ENCODE results near the gene ST8SIA4.

The ST8SIA4 gene

DNA sequence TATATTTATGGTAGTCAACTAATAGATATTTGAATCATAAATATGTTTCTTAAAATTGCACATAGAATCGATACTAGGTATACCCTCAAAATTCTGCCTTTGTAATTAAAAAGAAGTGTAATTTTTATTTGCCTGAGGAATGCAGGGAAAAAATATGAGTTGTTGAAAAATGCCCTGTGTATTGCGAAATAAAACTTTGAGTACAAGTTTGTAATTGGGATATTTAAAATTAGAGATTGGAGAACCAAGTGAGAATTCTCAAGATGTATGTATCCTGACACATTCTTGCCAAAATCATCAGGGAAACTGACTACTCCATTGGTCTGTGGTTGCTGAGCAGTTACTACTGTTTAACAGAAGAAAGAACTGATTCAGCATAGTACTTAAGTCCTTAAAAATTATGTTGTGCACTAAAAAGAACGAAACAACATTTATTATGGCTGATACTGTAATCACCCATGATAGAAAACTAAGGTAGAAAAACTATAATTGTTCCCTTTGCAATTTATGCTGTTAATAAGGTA lies 36.0 kb downstream of the ST8SIA4 start:
- no peak for DNase-seq (ENCODE audit: low read depth)

DNA sequence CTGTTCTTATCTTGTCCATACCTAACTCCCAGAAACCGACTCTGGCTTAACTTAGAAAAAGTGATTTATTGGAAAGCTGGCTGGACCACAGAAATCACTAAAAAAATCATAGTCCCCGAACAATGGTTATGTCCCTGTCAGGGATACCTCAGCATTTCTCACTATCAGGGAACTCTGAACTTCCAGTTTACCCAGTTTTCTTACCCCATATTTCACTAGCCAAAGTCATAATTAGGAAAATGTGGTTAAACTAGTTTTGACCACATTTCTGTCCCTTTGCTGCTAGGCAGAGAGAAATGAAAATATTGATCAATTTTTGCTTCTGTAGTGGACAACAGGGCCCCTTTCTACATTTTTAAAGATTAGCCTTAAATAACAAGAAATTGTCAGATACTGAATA lies 38.2 kb downstream of the ST8SIA4 start:
- DNase-seq (ENCODE audit: low read depth): no peak

DNA sequence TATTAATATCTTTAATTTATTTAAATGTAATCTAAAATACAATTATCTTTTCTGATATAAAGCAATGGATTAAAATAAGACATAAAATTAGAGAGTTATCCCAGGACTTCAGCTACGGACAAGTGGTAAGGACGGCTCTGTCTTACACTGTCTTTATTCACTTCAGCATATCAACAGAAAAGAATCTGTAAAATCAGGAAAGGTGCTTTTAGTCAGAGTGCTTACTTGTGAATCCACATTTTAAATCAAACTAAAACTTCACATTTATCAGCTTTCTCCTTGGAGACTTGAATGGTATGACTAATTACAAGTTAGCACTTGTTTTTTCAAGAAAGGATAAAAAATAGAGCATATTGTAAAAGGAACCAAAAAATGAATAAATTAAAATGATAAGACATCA lies 39.3 kb downstream of the ST8SIA4 start:
- no peak for DNase-seq (ENCODE audit: low read depth)

DNA sequence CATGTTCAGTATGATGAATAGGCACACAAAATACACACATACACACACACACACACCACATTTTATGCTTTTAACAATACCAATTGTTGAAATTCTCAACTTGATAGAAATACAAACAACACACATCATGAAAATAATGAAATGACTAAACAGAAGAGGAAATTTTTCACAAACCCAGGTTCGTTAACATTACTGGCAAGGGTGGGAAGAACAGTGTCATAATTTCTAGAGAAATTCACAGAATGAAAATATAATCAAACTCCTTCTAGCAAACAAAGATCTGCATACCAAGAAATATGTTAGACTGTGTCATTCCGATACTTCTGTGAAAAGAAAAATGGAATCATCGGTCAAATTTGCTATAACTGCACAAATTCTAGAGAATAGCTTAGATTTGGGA lies 41.9 kb downstream of the ST8SIA4 start:
- no peak for DNase-seq (ENCODE audit: low read depth)

DNA sequence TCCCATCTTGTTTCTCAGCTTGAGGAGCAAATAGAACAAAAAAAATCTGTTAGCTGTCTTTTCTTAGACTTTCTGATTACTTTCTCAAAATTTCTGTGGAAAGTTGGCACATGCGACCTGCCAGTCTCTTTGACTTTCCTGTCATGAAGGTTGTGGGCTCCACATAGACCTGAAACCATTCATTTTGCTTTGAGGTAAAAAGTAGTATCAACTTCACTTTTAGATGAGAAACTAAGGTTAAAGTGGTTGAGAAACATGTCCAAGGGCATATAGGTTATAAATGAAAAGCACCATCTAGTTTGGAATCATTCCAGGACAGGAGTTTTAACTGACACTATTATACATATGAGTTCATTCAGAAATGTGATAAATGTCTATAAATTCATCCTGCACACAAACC lies 42.7 kb downstream of the ST8SIA4 start:
- no peak for DNase-seq (ENCODE audit: low read depth)

DNA sequence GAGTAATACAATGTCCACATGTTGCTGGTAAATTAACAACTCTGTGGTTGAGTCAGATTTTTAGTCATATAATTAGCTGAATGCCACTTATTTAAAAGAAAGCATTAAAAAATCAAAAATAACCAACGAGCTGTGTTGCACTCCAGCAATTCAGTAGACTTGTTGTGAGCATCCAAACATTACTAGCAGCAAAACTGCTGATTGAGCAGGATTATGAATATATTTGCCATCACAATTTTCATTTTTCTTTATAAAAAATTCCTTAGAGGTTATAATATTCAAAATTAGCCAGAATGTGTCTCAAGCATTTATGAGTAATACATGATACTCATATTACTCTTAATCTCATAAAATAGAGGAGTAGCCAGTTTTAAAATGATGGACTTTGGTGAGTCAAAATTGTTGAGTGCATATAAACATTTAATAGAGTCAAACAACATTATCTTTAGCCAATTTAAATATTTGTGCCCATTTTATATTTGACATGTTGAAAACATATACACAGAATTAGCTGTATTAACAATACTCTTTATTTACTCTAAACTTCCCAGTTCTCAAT lies 44.0 kb downstream of the ST8SIA4 start:
- no peak for DNase-seq (ENCODE audit: low read depth)

DNA sequence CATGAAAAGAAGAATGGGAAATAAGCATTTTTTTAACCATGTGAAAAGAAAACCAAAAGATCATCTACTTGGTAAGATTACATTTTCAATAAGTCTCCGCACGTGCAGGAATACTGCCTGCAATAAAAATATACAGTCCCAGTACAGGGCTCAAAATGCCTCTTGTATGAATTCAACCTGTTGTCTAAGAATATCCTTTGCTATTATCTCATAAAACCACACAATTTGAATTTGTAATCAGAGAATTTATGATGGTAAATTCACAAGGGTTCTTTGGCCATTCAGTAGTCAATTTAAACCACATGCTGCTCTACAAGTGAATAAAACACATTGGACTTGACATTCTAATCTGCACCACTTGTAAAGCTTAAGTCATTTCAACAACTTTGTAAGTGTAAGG lies 46.6 kb downstream of the ST8SIA4 start:
- DNase-seq (ENCODE audit: low read depth): no peak

DNA sequence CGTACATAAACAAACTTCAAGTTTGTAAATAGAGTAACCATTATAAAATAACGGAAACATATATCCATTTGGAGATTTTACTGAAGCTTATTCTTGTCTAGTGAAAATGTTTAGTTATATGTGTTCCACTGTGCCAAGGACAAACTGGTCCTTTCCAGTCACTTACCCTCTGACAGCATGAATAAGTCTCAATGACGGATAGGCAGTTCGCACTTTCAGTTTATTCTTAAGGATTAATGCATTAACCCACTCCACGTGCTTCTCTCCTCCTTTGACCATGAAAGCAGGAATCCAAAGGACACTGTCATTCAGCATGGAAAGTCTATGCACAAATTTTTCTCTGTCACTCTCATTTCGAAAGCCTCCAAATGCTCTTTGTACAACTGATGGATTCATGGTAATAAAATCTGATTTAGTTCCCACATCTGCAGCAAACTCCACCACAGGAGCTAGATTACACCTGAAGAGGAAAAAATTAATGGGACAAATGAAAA lies 47.1 kb downstream of the ST8SIA4 start:
- DNase-seq (ENCODE audit: low read depth): no peak

DNA sequence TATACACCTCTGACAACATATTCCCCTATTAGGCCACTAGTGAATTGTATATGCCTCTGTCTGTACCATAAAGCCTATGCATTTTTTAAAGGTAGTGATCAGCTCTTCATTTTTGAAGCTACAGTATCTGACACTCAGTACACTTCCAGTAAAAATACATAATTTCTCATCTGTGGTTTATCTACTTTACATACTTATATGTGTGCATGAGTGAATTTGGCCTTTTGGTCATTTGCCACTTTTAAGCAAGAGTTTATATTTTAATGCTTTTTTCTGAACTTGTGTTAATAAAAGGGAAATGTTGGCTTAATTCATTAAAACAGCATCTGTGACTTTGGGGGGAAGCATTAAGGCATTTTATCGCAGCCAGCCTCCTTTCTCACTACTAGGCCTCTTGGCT lies 47.8 kb downstream of the ST8SIA4 start:
- DNase-seq (ENCODE audit: low read depth): no peak

DNA sequence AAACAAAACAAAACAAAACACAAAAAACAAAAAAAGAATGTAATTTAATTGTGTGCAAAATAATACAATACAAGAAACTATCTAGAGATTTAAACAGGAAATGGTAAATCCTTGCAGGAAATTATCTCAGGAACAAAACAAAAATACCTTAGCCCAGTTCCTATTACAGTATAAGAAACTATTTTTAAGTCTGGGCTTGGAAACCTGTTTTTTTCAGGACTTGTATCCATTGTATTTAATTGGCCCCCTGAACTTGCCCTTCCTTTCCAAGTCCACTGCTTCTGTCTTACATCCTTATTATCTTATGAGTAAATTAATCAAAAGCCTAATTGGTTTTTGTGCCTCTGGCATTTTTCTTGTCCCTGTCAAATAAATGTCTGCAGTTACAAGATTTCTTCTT lies 48.5 kb downstream of the ST8SIA4 start:
- no peak for DNase-seq (ENCODE audit: low read depth)

DNA sequence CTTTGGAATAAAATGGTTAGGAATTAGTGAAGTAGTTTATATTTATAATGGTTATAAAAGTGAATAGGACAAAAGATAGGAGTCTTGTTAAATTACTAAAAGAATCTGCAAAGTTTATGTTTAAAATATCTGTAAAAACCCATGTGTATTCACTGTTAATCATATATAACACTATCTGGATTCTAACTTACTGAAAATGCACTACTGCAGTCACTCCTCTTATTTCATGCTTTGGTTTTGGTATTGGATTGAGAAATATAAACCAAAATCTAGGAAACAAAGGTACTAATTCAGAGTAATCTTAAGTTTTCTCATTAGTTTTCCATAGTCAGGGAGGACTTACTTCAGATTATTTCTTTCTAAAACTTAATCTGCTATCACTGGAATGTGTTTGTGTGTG lies 49.5 kb downstream of the ST8SIA4 start:
- DNase-seq (ENCODE audit: low read depth): no peak

DNA sequence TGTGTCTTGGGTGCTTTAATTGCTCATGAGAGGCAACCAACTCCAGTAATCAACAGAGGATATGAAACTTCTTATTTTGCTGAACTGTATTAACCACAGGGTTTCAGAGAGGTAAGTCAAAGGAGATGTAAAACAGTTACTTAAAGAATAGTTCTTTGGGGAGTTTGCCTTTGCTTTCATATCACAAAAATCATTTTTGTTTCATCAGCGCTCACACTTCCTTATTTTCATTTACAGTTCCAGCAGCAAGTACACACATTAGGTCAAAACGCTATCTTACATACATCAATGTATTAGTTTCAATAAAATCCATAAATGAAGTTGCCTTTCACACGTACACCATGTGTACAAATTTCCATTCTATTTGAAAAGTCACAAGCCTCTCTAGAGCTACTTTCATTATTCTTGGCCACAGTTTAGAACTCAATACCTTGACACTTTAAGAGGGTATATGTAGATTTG lies 50.1 kb downstream of the ST8SIA4 start:
- DNase-seq (ENCODE audit: low read depth): no peak

DNA sequence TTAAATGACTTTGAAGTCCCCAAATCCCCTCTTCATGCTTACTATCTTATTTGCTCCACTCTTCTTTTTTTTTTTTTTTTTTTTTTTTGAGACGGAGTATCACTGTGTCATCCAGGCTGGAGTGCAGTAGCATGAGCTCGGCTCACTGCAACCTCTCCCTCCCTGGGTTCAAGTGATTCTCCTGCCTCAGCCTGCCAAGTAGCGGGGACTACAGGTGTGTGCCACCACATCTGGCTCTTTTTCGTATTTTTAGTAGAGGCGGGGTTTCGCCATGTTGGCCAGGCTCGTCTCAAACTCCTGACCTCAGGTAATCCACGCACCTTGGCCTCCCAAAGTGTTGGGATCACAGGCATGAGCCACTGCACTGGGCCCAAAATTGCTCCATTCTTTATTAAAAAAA lies 51.0 kb downstream of the ST8SIA4 start:
- no peak for DNase-seq (ENCODE audit: low read depth)

DNA sequence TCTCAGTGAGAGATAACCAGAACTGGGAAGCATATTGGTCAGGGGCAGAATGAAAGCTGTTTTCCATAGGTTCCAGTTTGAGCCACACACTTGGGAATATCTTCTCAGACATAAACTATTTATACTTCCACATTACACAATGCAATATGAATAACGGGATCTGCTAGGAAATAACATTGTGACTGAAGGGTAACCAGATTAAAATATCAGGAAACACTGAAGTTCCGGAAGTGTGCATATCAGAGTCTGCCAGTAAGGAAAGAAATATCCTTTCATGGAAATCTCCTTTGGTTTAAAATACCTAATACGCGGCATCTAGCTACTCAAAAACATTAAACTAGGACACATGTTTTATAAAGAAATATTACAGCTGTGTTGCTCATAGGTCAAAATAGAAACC lies 56.3 kb downstream of the ST8SIA4 start:
- no peak for DNase-seq (ENCODE audit: low read depth)

DNA sequence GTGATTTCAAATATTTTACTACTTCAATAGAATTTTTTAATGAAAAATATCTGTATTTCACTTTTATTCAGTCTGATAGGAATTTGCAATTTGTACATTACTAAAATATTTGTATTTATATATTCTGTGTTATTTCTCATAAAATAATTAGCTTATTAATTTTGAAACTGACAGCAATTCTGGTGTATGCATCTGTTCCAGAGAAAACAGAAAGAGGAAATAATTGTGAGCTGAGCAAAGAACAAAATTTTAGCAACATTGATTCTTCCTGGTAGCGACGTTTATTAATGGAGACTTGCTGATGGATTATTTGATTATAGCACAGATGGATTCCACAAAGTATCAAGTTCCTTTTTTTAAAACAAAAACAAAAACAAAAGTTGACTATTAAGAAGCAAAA lies 61.0 kb downstream of the ST8SIA4 start:
- DNase-seq (ENCODE audit: low read depth): no peak

DNA sequence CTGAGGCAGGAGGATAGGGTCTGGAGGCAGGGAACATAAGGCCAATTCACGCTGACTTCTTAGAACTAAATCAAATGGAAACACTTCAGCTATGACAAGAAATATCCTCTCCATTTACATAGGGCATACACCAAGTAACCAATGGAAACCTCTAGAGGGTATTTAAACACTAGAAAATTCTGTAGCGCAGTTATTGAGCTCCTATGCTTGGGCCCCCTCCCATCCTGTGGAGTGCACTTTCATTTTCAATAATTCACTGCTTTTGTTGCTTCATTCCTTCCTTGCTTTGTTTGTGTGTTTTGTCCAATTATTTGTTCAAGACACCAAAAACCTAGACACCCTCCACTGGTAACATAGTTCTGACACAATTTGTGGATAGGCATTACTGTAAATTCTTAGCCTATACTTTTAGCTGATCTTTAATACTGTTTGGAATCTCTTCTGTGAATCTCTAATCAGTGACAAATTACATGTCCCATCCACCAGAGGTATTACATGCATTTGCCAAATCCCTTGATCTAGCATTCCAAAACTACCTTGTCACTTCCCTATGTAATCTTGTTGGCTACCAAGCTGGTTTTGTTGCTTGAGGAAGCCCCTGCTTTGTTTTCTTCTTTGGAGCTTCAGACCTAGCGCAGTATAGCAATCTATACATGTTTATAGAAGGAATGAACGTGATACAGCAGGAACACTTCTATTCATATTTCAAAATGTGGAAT lies 61.6 kb downstream of the ST8SIA4 start:
- DNase-seq (ENCODE audit: low read depth): no peak

DNA sequence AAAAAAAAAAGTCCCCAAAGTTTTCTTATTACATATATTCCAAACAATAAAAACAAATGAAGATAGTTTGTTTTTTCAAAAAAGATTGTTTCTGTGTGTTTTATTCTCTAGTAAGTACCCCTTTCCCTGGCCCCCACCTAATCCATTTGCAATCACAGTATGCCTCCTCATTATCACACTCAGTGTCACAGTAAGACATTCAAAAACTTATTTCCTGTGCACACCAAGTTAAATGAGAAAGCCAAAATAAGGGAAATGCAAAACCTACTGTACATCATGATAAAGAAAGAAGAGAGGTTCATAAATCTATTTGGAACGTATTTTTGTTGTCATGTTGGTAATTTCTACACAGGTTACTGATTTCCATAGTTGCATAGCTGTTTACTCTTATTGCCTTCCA lies 62.3 kb downstream of the ST8SIA4 start:
- no peak for DNase-seq (ENCODE audit: low read depth)

DNA sequence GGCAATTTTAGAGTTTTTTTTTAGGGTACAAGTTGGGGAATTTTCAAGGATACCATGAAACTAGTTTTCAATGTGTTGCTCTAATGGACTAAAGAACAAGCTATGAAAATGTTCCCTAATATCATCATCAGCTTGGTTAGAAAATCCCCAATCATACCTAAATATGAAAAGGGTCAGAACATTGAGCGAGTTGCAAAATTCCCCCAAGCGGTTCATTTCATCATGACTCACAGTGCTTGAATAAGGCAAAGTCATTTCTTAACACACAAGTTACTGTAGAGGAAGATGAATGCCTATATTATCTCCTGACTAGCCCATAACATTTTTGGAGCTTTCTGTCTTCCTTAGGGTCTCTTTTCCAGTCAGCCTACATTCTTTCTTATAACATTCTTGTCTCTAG lies 62.7 kb downstream of the ST8SIA4 start:
- DNase-seq (ENCODE audit: low read depth): no peak

DNA sequence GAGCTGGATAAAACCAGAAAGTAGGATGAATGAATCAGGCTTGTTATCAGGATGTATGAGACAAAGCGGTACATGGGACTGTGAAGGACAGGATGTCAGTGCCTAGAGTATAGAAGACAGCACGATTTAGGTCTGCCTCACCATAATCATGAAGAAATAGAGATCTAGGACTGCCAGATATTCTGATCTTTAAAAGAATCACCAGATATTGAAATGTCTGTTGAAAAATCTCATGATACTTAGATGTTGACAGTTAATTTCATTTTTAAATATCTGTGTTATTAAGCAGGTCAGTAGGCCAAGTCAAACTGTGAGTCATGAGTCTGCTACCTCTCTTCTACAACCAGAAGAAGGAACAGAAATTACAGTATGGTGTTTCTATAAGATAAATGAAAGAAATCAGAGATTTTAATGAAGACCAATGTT lies 65.0 kb downstream of the ST8SIA4 start:
- no peak for DNase-seq (ENCODE audit: low read depth)

DNA sequence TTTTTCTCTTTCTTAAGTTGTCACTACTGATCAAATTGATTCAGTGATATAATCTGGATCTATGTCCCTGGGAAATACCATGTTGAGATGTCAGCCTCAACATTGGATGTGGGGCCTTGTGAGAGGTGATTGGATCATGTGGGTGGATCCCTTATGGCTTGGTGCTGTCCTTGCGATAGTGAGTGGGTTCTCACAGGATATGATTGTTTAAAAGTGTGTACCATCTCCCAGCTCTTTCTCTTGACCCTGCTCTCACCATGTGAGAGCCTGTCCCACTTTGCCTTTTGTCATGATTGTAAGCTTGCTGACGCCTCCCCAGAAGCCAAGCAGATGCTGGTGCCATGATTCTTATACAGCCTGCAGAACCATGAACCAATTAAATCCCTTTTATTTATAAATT lies 68.6 kb downstream of the ST8SIA4 start:
- DNase-seq (ENCODE audit: low read depth): no peak

DNA sequence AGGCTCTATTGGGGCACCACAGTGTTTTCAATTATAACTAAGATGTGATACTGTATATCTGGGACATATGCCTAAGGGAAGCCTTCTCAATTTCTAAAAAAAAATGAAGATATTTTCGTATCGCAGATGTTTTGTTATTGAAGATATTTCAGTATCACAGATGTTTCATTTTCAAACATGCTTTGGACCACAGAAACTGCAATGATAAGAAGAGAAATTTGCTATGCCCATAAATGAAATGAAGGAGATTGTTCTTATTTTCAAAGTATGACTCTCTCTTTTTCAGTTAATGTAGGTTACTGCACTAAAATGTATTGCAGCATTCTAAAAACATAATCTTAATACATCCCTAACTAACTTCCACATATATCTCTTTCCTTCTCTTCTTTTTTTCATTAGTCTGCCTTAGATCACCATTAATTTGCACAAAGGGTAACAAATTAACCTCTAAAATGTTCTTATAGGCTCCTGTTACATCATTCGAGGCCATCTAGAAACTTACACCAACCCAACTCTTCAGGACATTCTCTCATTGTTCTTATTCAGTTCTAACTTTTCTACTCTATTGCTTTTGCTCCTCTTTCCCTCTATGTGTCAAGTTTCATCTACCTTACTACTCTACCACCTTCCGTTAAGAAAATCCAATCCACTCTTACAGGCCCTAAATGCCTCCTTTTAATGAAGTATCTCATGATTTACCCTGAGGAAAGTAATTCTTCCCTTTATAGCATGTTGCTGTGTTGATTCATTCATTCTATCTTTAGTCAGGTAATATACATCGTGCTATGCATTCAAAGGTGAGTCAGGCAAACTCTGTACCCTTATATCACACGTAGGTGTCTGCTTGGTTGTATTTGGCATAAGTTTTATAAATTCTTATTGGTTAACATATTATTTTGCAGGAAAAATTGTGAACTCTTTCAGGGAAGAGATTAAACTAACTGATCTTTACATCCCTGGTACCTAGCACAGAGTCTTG lies 70.5 kb downstream of the ST8SIA4 start:
- no peak for DNase-seq (ENCODE audit: low read depth)

DNA sequence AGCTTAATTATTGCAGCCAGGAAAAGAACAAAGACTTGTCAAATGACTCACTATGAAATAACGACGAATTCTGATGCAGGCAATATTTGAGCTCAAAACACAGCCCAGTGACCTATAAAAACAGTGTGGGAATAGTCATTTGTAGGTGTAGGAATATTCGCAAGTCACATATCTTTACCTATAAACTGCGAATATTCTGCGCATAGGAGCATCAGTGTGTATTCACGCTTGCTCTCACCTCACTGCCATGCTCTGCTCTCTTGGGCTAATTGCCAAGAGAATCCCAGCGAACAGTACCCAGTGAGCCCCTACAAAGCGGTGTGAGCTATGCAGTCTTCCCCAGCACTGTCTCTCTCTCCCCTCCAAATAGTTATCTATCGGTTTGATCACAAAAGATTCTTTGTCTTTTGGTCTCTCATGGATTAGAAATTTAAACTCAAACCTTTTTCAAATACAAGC lies 74.2 kb downstream of the ST8SIA4 start:
- DNase-seq (ENCODE audit: low read depth): no peak

All from stimulated activated CD8-positive, alpha-beta memory T cell treated with anti-CD3 and anti-CD28 coated beads, Interleukin-15, amount 100 ng/mL, for 24 hours (primary cell).